Stimulated activated CD8-positive, alpha-beta memory T cell treated with anti-CD3 and anti-CD28 coated beads, Interleukin-7, amount 100 ng/mL, for 24 hours (primary cell): ENCODE results near the gene C1orf87.
"Not testable (repeated sequence)": the region's sequence is repeated elsewhere in the genome, so short reads cannot be mapped to it uniquely, and the experiment has no call there.

ENCODE experiments used
- DNase-seq: peaks from one replicate; pipeline ENCODE4 v3.0.0-alpha.2; 2020; ENCODE audit warnings: low read depth

Gene C1orf87

DNA sequence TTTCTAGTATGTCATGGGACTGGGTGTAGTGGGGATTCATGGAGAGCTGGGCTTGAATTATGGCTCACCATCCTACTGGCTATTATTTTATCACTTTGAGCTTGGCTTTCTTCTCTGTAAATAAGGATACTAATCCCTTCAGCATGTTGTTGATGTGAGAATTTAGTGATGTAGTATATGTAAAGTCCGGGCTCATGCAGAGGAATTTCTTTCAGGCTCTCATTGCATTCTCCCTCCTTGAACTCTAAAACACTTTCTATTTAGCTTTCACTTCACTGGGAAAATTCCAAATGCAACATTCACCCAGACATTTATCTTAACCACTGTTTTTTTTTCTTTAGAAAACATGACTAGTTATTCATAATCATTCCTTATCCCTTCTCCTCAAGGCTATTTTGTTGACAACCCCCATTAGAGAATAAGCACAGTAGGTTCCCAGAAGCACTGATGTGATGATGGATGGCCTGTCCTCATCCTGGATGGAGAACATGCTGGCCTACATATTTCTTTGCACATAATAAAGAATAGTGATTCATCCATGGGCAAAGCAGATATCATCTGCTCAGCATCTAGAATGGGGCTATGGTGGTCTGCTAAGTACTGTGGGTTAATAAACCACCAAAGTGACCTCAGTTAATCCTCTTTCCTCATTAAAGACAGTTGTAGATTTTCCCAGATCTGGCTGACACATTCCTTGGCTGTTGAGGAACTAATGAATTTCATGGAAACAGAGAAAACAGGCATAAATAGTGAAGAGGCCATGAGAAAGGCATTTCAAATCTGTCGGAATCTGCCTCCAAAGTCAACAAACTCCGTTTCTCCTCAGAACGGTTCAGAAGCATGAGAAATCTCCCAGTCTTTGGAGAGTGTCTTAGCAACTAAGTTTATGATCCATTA lies 79.0 kb downstream of the C1orf87 start:
- no peak for DNase-seq

DNA sequence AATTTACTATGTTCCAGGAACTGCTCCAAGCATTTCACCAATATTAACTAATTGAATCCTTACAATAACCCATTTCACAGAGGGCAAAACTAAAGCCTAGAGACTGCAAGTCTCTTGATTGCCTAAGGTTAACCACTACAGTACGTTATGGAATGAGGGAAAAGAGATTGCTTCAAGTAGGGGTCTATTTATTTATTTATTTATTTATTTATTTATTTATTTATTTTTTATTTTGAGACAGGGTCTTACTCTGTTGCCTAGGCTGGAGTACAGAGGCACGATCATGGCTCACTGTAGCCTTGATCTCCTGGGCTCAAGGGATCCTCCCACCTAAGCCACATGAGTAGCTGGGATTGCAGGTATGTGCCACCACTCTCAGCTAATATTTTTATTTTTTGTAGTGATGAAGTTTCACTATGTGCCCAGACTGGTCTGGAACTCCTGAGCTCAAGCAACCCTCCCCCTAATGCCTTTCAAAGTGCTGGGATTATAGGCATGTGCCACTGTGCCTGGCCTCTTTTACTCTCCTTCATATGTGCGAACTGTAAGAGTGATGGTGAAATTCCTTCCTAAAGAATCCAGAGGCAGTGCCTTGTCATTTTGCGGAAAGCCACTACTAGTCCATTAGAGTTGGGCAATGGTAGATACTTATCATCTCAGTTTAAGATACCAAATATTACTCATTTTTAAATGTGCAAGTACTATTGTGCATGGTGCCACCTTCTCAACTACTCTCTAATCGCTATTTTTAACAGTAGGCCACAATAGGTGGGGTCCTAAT lies 81.3 kb downstream of the C1orf87 start:
- DNase-seq = no peak

DNA sequence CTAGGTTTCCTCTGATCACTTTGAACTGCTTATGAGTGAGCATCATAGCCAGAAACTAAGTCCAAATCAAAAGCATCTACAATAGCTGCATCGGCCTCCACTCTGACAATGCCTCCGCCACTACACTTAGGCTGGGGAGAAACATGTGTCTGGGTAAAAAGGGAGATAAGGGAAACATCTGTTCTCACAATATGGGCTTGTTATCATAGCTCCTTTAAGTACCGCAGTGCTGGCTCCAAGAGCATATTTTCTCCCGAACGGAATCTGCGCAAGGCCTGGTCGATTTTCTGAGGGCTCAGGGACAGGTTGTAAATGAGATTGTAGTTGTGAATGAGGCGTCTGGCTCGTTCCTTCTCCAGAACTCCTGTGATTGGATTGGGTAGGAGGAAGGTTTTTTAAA lies 83.1 kb downstream of the C1orf87 start:
- DNase-seq = no peak

- DNase-seq = no peak
Measured at GRCh38 chr1:59986516-59987310, 86.9 kb downstream of the C1orf87 start.

DNA sequence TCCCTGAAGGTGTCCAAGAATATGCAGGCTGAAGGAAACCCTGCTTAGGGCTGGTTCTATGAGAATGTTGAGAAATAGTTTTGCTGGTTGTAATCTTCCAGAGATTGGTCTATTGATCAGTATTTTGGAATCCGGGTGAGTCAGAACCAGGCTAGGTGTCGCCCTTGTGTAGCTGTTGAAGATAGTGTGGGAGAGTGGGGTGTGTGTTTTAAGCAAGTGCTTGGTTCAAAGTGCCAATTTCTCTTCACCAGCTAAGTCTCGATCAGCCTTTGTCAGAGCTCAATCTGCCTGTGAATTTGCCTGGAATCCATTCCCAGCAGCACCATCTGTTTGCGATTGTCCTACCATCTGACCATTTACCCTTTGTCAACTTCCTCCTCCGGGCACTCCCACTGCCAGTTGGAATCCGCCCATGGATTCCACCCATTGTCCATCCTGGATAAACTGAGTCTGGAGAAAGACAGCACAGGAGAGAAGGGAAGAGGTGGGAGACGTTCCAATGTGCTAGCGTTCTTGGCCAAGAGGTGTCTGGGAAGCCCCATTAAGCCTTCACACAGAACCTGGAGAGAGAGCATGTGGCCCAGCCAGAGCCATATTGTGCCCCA lies 87.6 kb downstream of the C1orf87 start:
- no peak for DNase-seq

DNA sequence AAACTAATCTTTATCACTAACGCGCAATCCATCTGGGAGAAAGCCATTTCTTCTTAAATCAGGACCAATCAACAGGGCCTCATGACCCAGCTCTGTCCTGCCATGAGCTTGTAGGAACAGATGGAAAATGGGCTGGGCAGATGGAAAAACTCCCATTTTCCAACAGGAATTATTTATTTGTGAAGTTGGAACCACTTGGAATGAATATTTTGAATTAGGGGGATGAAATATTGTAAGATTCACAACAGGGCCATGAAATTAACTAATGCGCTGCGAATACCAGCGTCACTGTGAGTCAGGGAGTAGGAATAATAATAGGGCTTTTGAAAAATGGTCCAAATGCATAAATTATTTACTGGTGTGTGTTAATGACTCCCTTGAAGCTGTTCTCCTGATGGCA lies 93.9 kb downstream of the C1orf87 start:
- no peak for DNase-seq

- DNase-seq = no peak
Measured at GRCh38 chr1:59978511-59978910, 95.1 kb downstream of the C1orf87 start.

GRCh38 chr1:59978026-59978425 lies 95.5 kb downstream of the C1orf87 start:
- DNase-seq = no peak

DNA sequence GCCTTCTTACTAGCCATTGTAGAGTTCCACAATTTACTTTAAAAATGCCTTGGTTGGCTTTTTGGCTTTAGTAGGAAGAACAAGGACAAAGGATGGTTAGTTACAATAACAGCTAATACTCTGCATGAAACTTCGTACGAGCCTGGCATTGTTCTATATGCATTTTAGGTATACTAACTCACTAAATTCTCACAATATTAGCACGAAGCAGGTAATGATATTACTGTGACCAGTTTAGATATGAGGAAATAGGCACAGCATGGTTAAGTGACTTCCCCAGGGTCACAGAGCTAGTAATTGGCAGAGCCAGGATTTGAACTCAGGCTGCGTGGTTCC lies 96.5 kb downstream of the C1orf87 start:
- DNase-seq = no peak

- DNase-seq = peak; percentile 21
Measured at GRCh38 chr1:59976194-59977074, 97.1 kb downstream of the C1orf87 start.

DNA sequence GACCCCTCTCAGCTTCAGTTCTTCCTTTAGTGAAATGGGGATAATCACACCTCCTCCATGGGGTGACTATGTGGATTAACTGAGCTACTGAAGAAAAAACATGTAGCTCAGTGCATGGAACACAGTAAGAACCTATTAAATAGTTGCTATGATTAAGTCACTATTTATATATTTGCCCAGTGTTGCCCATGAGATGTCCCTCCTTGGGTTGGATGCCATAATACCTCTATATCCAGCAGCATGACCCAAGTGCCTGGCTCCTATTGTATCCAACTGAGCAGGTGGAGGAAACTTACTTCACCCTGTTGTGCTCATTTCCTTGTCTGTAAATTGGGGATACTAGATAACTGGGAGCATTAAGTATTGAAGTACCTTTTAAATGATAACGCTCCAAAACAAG lies 99.9 kb downstream of the C1orf87 start:
- DNase-seq = no peak

DNA sequence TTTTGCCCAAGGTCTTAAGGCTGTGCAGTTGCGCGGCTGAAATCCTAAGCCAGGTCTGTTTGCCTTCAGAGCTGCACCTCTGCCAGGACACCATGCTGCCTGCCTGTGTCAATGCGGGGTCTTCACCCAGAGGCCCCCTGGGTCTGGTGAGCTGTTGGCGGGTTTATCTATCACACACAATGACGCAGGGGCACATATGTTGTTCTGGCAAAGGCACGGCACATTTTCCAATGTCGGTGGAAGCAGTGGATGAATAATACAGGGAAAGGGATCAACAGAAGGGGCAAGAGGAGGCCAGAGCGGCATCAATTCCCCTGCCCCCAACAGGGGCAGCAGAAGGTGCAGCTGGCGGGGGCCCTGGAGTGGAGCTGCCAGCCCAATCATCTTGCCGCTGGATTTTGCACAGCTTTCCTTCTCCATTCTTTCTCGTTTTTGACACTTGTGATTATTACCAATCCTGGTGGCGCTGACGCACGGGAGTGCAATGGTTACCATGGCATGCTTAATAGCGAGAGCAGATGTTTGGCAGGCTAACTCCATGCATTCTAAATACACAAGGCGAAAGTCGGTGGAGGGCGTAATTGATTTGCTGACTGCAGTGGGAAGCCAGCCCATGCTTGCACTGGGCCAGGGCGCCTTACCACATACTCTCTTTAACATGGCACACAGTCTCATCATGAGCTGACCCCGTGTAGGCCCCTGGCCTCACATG lies 101.2 kb downstream of the C1orf87 start:
- DNase-seq = no peak

GRCh38 chr1:59971464-59971911 lies 102.1 kb downstream of the C1orf87 start:
- DNase-seq = peak; percentile 12

DNA sequence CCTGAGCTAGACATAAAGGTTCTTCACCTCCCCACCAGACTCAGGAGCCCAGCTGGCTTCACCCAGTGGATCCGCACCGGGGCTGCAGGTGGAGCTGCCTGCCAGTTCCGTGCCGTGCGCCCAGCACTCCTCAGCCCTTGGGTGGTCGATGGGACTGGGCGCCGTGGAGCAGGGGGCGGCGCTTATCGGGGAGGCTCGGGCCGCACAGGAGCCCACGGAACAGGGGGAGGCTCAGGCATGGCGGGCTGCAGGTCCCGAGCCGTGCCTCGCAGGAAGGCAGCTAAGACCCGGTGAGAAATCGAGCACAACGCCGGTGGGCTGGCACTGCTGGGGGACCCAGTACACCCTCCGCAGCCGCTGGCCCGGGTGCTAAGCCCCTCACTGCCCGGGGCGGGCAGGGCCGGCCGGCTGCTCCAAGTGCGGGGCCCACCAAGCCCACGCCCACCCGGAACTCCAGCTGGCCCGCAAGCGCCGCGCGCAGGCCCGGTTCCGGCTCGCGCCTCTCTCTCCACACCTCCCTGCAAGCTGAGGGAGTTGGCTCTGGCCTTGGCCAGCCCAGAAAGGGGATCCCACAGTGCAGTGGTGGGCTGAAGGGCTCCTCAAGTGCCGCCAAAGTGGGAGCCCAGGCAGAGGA lies 103.9 kb downstream of the C1orf87 start:
- not testable (repeated sequence) for DNase-seq

DNA sequence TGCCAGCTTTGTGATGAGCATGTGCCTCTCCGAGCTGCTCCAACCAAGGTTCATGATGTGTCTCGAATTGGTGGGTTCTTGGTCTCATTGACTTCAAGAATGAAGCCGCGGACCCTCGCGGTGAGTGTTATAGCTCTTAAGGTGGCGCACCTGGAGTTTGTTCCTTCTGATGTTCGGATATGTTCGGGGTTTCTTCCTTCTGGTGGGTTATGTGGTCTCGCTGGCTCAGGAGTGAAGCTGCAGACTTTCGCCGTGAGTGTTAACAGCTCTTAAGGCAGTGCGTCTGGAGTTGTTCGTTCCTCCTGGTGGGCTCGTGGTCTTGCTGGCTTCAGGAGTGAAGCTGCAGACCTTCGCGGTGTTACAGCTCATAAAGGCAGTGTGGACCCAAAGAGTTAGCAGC lies 104.8 kb downstream of the C1orf87 start:
- not testable (repeated sequence) for DNase-seq

GRCh38 chr1:59967780-59968179 lies 105.8 kb downstream of the C1orf87 start:
- DNase-seq = no peak

DNA sequence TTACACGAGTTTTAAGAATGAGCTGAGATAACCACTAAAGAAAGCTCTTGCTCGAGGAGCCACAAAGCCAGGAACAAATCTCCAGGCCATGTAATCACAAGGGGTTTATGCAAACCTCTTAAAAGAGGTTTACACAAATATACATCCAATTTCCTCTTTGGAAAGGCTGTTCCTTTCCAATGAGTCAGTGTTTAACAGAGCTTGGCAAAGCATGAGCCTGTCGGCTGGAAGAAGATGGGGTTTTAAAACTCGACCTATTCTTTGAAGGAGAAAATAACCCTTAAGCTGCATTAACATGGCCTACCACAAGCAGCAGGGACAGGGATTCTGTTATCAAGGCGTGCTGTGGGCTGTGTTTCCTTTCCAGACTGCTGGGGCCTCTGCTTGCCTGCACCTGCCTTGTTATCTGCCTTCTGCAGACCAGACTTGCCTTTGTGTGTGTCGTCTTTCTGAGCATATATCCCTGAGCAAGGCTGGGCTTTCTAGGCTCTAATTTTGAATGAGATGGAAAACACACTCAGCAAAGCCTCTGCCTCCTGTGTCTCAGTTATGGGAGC lies 106.4 kb downstream of the C1orf87 start:
- no peak for DNase-seq

DNA sequence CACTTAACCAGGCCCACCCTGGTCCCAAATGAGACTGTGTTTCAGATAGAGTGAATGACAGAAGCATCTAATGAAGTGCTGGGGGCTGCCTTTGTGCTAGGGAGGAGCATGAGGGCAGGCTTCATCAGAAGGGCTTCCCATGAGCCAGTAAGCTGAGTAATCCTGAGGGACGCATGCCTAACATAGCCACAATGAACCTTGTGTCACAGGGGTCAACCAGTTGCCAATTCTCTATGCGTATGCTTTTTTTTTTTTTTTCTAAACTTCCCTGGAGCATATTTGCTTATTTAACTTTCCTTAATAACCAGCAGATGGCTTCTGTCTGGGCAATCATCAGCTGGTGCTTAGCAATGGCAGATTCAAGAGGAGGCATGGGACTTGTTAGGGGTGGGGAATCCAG lies 121.5 kb downstream of the C1orf87 start:
- DNase-seq = no peak

GRCh38 chr1:59949648-59950047 lies 123.9 kb downstream of the C1orf87 start:
- DNase-seq = no peak

DNA sequence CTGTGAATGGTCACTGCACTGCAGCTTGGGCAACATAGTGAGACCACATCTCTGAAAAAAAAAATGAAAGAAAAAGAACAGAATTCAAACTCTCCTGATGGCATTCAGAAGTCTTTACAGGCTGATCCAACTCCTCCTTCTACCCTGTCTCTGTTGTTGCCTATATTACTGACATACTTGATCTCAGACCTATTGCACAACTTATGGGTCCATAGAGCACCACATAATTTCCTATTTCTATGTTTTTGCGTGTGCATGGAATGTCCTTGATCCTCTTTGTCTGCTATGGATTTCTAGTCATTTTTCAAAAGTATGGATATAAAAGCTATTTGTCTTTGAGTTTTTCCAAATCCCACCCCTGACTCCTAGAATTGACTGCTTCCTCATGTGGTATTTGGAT lies 124.6 kb downstream of the C1orf87 start:
- no peak for DNase-seq
